CD4-positive, alpha-beta T cell (primary cell): ENCODE measurements around the gene MCM8. TPM values are rescaled to one million over a fixed set of nuclear protein-coding genes. Genes with fewer than 3 reads are reported as not detected.

Source experiments
- ATAC-seq: fragments of 200-7000 bp; cut with Tn5 transposase; one replicate; pipeline ENCODE4 v1.10.0; 2022; ENCODE audit warnings: mild to moderate bottlenecking; ENCODE audit not compliant: poor library complexity
- CTCF ChIA-PET: fragments of 350-600 bp; sonication (Branson Sonifier 250); formaldehyde crosslinking; loops from one replicate; lab custom pipeline; 2021; ENCODE audit warnings: antibody characterized with exemption, inconsistent platforms; lab: Charles Lee
- POLR2A ChIA-PET: fragments of 350-600 bp; sonication (Branson Sonifier 250); formaldehyde crosslinking; loops from one replicate; lab custom pipeline; 2021; ENCODE audit warnings: antibody characterized with exemption, inconsistent platforms; lab: Charles Lee
- DNase-seq, 14 experiments: peaks; one replicate each; pipeline ENCODE4 v3.0.0-alpha.2; 2013 to 2020; ENCODE audit warnings: mixed read lengths in 2 of 14
- H3K27ac ChIP-seq, 2 donors: one replicate each; pipeline versions ENCODE4 v1.5.1 to v1.7.0; 2013; ENCODE audit warnings: low read length in 2 of 2, low read depth in 1 of 2, mild to moderate bottlenecking in 1 of 2
- H3K27me3 ChIP-seq, 2 experiments: 1 replicate in 1 of 2; 2 replicates in 1 of 2; pipeline versions ENCODE4 v1.6.1 to v1.7.0; 2013; ENCODE audit warnings: low read length in 2 of 2, control low read depth in 1 of 2, mild to moderate bottlenecking in 1 of 2, moderate library complexity in 1 of 2; ENCODE audit not compliant: insufficient read depth in 2 of 2, control insufficient read depth in 1 of 2
- H3K36me3 ChIP-seq: one replicate; pipeline ENCODE4 v1.6.1; 2013; ENCODE audit warnings: low read length, control low read depth; ENCODE audit not compliant: insufficient read depth
- H3K4me1 ChIP-seq: one replicate; pipeline ENCODE4 v1.6.1; 2013; ENCODE audit warnings: low read length, control low read depth; ENCODE audit not compliant: insufficient read depth
- H3K4me3 ChIP-seq: one replicate; pipeline ENCODE4 v1.5.1; 2013; ENCODE audit warnings: mild to moderate bottlenecking, low read length, moderate library complexity
- H3K9me3 ChIP-seq, 2 experiments: 1 replicate in 1 of 2; 2 replicates in 1 of 2; pipeline versions ENCODE4 v1.6.1 to v1.7.0; 2013; ENCODE audit warnings: low read length in 2 of 2, mild to moderate bottlenecking in 2 of 2, control low read depth in 1 of 2, moderate library complexity in 1 of 2; ENCODE audit not compliant: control insufficient read depth in 1 of 2, insufficient read depth in 1 of 2
- H3K27ac Mint-ChIP-seq: one replicate; pipeline ENCODE4 v1.8.0; 2020; ENCODE audit warnings: mixed read lengths
- H3K27me3 Mint-ChIP-seq: one replicate; pipeline ENCODE4 v1.8.0; 2021; ENCODE audit warnings: mixed read lengths
- H3K36me3 Mint-ChIP-seq: one replicate; pipeline ENCODE4 v1.8.0; 2021; ENCODE audit warnings: low read depth, mixed read lengths
- H3K4me1 Mint-ChIP-seq: one replicate; pipeline ENCODE4 v1.8.0; 2021; ENCODE audit warnings: low read depth, mixed read lengths
- H3K4me3 Mint-ChIP-seq: one replicate; pipeline ENCODE4 v1.8.0; 2020; ENCODE audit warnings: mild to moderate bottlenecking, mixed read lengths
- H3K9me3 Mint-ChIP-seq: one replicate; pipeline ENCODE4 v1.8.0; 2020; ENCODE audit warnings: mixed read lengths
- intact Hi-C, 2 experiments: fragments of 100-400 bp; cut with DNase I in 1 of 2; cut with micrococcal nuclease in 1 of 2; formaldehyde crosslinking; loops; one replicate each; pipeline versions ENCODE4 v1.15.1 to v1.9.0; 2023 to 2025; cut with DNase I, micrococcal nuclease
- total RNA-seq, 174 experiments: library from RNA in 2 of 174; stranded (reverse) in 2 of 174; gene quantifications; one replicate each; pipeline ENCODE4 v1.2.3 and lab custom pipeline; 2021 to 2026
- TF ChIP-seq, protein P1 (sequence below): fragments of 200-600 bp; IDR thresholded peaks from one replicate; pipeline ENCODE4 v1.8.0; 2022; ENCODE audit warnings: antibody characterized with exemption, mild to moderate bottlenecking

The MCM8 gene
- total RNA-seq, 2 experiments from 2014 or later = 1.4 to 1.7 TPM

DNA sequence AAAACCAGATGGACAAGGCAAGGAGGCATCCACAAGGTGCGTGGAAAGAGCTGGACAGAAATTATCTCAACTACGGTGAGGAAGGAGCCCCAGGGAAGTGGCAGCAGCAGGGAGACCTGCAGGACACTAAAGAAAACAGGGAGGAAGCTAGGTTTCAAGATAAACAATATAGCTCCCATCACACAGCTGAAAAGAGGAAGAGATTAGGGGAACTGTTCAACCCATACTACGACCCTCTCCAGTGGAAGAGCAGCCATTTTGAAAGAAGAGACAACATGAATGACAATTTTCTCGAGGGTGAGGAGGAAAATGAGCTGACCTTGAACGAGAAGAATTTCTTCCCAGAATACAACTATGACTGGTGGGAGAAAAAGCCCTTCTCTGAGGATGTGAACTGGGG is 27.0 kb upstream of the MCM8 start:
- DNase-seq (no peak), ATAC-seq (no peak)
- POLR2A ChIA-PET = no interaction called here
- CTCF ChIA-PET = interaction anchor here (1.3 kb wide), 1 partner anchor 12 kb away, joined by 4 read pairs; no protein-coding TSS in a partner anchor
- Histone ChIP-seq H3K9me3 (no peaks in the 10 kb centered on the region), H3K4me3 (no peak overlapping the region), H3K27me3 (peaks cover 0 to 6% of the 10 kb centered on the region in 2 experiments), H3K4me1 (peaks cover 11% of the 10 kb centered on the region), H3K36me3 (no peaks in the 10 kb centered on the region), H3K27ac (no peak overlapping the region)
- Mint-ChIP-seq H3K27ac (no peak overlapping the region), H3K27me3 (peaks cover 4% of the 10 kb centered on the region), H3K4me1 (peaks cover 11% of the 10 kb centered on the region), H3K36me3 (no peaks in the 10 kb centered on the region), H3K4me3 (no peak overlapping the region), H3K9me3 (no peaks in the 10 kb centered on the region)
- intact Hi-C loops = no loop called here
- TF ChIP-seq, protein P1, sequence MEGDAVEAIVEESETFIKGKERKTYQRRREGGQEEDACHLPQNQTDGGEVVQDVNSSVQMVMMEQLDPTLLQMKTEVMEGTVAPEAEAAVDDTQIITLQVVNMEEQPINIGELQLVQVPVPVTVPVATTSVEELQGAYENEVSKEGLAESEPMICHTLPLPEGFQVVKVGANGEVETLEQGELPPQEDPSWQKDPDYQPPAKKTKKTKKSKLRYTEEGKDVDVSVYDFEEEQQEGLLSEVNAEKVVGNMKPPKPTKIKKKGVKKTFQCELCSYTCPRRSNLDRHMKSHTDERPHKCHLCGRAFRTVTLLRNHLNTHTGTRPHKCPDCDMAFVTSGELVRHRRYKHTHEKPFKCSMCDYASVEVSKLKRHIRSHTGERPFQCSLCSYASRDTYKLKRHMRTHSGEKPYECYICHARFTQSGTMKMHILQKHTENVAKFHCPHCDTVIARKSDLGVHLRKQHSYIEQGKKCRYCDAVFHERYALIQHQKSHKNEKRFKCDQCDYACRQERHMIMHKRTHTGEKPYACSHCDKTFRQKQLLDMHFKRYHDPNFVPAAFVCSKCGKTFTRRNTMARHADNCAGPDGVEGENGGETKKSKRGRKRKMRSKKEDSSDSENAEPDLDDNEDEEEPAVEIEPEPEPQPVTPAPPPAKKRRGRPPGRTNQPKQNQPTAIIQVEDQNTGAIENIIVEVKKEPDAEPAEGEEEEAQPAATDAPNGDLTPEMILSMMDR = no peak

DNA sequence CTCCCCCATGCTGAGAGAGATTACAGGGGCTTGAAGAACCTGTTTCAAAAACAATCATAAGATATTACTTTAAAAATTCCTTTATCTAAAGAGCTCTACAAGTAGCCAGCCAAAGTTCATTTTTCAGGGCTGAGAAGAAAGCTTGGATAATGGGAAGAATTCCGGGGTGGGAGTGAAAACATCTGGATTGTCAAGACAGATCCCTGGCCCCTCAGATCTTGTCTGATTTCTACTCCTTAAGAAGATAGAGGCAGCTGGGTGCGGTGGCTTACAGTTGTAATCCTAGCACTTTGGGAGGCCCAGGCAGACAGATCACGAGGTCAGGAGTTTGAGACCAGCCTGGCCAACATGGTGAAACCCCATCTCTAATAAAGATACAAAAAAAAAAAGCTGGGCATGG is 24.9 kb upstream of the MCM8 start:
- Mint-ChIP-seq H3K4me3 (no peak overlapping the region), H3K9me3 (no peaks in the 10 kb centered on the region), H3K27ac (no peak overlapping the region), H3K4me1 (no peaks in the 10 kb centered on the region), H3K27me3 (peaks cover 4% of the 10 kb centered on the region), H3K36me3 (no peaks in the 10 kb centered on the region)
- DNase-seq = no peak
- intact Hi-C loops = no loop called here
- ChIA-PET POLR2A (no interaction called here), CTCF (no interaction called here)
- no peaks in the 10 kb centered on the region for H3K36me3 ChIP-seq
- ATAC-seq = no peak
- TF ChIP-seq, protein P1 = no peak
- H3K4me1 ChIP-seq = no peaks in the 10 kb centered on the region
- H3K4me3 ChIP-seq = no peak overlapping the region
- no peaks in the 10 kb centered on the region for H3K9me3 ChIP-seq
- H3K27me3 ChIP-seq = peaks cover 0 to 6% of the 10 kb centered on the region in 2 experiments
- no peak overlapping the region for H3K27ac ChIP-seq

DNA sequence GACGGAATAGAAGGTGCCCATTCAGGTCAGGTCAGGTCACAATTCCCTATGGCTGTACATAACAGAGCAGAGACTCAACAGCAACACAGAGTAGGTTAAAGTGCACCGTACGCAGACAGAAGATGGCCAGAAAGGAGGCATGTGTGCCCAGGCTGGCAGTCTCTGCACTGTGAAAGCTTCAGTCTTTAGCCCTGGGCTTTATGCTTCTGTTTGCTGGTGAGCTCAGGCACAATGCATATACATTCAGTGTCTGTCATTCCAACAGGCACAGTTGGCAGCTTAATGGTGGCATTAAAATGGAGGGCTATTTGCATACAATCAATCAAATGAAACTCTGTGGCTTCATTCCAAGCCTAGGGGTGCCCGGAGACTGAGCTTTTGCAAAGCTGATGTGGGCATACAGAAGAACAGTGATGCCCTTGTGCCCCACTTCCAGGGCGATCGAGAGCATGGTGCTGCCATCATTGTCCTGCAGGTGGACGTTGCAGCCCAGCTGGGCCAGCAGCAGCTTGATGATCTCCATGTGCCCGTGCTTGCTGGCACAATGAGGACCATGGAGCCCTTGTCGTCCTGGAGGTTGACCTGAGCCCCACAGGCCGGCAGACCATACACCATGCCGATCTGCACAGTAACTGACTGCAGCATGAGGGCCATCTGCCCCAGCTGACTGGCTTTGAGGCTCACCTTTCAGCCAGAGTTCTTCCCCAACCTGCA is 22.5 kb upstream of the MCM8 start:
- peaks cover 0 to 3% of the 10 kb centered on the region in 2 experiments for H3K27me3 ChIP-seq
- Mint-ChIP-seq H3K4me3 (no peak overlapping the region), H3K9me3 (no peaks in the 10 kb centered on the region), H3K27me3 (peaks cover 4% of the 10 kb centered on the region), H3K27ac (no peak overlapping the region), H3K36me3 (no peaks in the 10 kb centered on the region), H3K4me1 (no peaks in the 10 kb centered on the region)
- TF ChIP-seq, protein P1 = no peak
- no peak for DNase-seq
- H3K36me3 ChIP-seq = no peaks in the 10 kb centered on the region
- H3K9me3 ChIP-seq = no peaks in the 10 kb centered on the region
- H3K27ac ChIP-seq = no peak overlapping the region
- H3K4me3 ChIP-seq = no peak overlapping the region
- CTCF ChIA-PET = no interaction called here
- no peaks in the 10 kb centered on the region for H3K4me1 ChIP-seq
- POLR2A ChIA-PET = no interaction called here
- intact Hi-C loops = no loop called here
- no peak for ATAC-seq
